A549 treated with AZD2906 at 1 μM for 4 hours (cell line): Measurements from ENCODE around the gene PIK3CG. TPM values are rescaled to one million over a fixed set of nuclear protein-coding genes. Genes with fewer than 3 reads are reported as not detected.

Experiments
- total RNA-seq: library from RNA; stranded (reverse); fragments of 200-300 nt; extraction: Qiagen RNA extraction; gene quantifications from 5 replicates; pipeline ENCODE4 v1.2.3, GENCODE V29; 2022

PIK3CG gene
- total RNA-seq = not detected in 5 replicates

DNA sequence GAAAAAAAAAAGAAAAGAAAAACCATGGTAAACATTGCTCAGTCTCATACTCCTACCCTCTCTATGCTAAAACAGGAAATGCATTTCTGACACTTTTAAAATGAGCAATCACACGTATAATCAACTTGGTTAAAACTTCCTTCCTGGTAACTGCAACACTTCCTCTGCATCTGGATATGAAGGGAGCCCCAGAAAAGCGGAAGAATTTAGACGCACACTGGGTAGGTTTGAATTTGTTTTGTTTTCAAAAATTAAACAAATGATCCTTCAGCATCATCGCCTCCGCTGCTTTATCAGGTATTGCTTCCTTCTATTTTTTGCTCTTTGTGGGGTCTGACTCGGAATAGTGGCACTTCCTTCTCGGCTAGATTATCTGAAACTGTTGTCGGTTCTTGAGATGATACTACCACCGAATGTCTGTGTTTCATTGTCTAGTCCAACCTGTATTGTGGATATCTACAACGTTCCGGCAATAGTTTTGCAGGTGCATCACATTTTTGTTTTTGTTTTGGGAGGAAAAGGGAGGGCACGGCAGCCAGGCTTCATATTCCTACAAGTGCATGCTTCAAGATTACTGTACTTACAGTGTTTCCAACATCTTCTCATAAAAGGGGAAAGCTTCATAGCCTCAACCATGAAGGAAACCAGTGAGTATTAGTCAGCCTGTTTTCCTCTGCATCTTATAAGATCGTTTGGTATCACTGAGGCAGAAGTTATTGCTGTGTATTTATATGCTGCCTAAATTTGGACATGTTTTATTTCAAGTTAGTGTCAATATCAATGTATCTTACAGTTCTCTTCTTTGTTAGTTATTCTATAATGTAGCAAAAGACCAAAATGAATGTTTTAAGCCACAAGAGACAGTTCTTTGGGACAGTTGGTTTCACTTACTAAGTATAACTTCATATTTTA lies at the start of gene PIK3CG:
PIK3CG (plus strand) TSS at position 153 of the 912 bp plus-strand sequence. CDS start 2,280 bp downstream, outside the sequence.

Other genes with a start within 250 kb of the PIK3CG start
- 7.7 to 13.6 TPM (median 12.1 TPM) in 5 replicates for gene CCDC71L, start 204.1 kb upstream of the PIK3CG start, total RNA-seq
- gene PRKAR2B, start 179.4 kb downstream of the PIK3CG start, total RNA-seq = 2.3 to 3.2 TPM (median 2.8 TPM) in 5 replicates